A549 (cell line): Measurements from ENCODE around the gene PLBD2. TPM values are rescaled to one million over a fixed set of nuclear protein-coding genes. Genes with fewer than 3 reads are reported as not detected.

Source experiments
- ATAC-seq, 2 experiments: fragments of 200-7000 bp in 1 of 2; fragments of >200 bp in 1 of 2; cut with Nextera tagmentation in 1 of 2; cut with Tn5 transposase in 1 of 2; 3 replicates each; pipeline versions ENCODE4 v1.8.0 to v1.9.1; 2018 to 2020; ENCODE audit warnings: mild to moderate bottlenecking in 1 of 2, moderate library complexity in 1 of 2
- CTCF ChIA-PET: fragments of 300-600 bp; sonication (Branson Sonifier 250); formaldehyde crosslinking; extraction: SDS; loops from one replicate; lab custom pipeline; 2021; ENCODE audit warnings: antibody characterized with exemption, inconsistent platforms; lab: Yijun Ruan, JAX
- POLR2A ChIA-PET: fragments of 350-600 bp; formaldehyde crosslinking; extraction: SDS; loops from one replicate; lab custom pipeline; 2021; ENCODE audit warnings: antibody characterized with exemption, inconsistent platforms; lab: Yijun Ruan, JAX
- DNase-seq, 2 experiments: peaks; one replicate each; pipeline versions ENCODE4 v3.0.0 to v3.0.0-alpha.2; 2011 to 2016; ENCODE audit warnings: low read depth in 1 of 2, low spot score in 1 of 2
- FAIRE-seq: peaks from 2 replicates; lab custom pipeline; 2011; peaks lifted over from hg19 to GRCh38; lab: Jason Lieb, UNC
- H3K27ac ChIP-seq, 2 experiments: fragments of >200 bp; sonication (Bioruptor Twin); formaldehyde crosslinking; 3 replicates each; pipeline ENCODE4 v1.5.1; 2016 to 2017
- H3K4me1 ChIP-seq: fragments of >200 bp; sonication (Bioruptor Twin); formaldehyde crosslinking; 3 replicates; pipeline ENCODE4 v1.6.1; 2016
- H3K4me2 ChIP-seq: fragments of >200 bp; sonication (Bioruptor Twin); formaldehyde crosslinking; 3 replicates; pipeline ENCODE4 v1.6.1; 2016
- H3K4me3 ChIP-seq: fragments of >200 bp; sonication (Bioruptor Twin); formaldehyde crosslinking; 3 replicates; pipeline ENCODE4 v1.5.1; 2016
- H3K9me3 ChIP-seq: fragments of >200 bp; sonication (Bioruptor Twin); formaldehyde crosslinking; 3 replicates; pipeline ENCODE4 v1.6.1; 2016
- CHD4 ChIP-seq: fragments of 200-600 bp; sonication (generic); IDR thresholded peaks from 2 replicates; pipeline ENCODE4 v1.6.1; 2016; ENCODE audit warnings: antibody characterized with exemption, mild to moderate bottlenecking, borderline replicate concordance
- EP300 ChIP-seq, 2 experiments: fragments of >200 bp; sonication (Bioruptor Twin); formaldehyde crosslinking; IDR thresholded peaks; 2 replicates in 1 of 2; 3 replicates in 1 of 2; pipeline ENCODE4 v1.6.1; 2016 to 2017
- FOSL2 ChIP-seq, 2 experiments: fragments of 450-650 bp in 1 of 2; fragments of >200 bp in 1 of 2; sonication (Bioruptor Twin) in 1 of 2; formaldehyde crosslinking; IDR thresholded peaks; 2 replicates each; pipeline versions ENCODE4 v1.5.0 to v1.6.1; 2016 to 2020; ENCODE audit warnings: mild to moderate bottlenecking in 1 of 2, moderate library complexity in 1 of 2
- FOXS1 ChIP-seq: fragments of 250-450 bp; sonication (Bioruptor Pico); IDR thresholded peaks from 2 replicates; pipeline ENCODE4 v1.5.0; 2020; ENCODE audit warnings: mild to moderate bottlenecking, moderate library complexity
- HDAC2 ChIP-seq: fragments of 200-600 bp; sonication (generic); IDR thresholded peaks from 2 replicates; pipeline ENCODE4 v1.6.1; 2016
- HEYL ChIP-seq: fragments of 250-450 bp; sonication (Bioruptor Pico); IDR thresholded peaks from 2 replicates; pipeline ENCODE4 v1.8.0; 2021; ENCODE audit warnings: mild to moderate bottlenecking, moderate library complexity
- HOXB13 ChIP-seq: fragments of 250-450 bp; sonication (Bioruptor Pico); IDR thresholded peaks from 2 replicates; pipeline ENCODE4 v1.5.0; 2020; ENCODE audit warnings: low read depth, mild to moderate bottlenecking, moderate library complexity
- KDM5A ChIP-seq: fragments of 200-600 bp; sonication (generic); IDR thresholded peaks from 2 replicates; pipeline ENCODE4 v1.6.1; 2016; ENCODE audit warnings: antibody characterized with exemption, mild to moderate bottlenecking
- MAFK ChIP-seq: fragments of 450-650 bp; IDR thresholded peaks from 2 replicates; pipeline ENCODE4 v1.6.1; 2014; ENCODE audit not compliant: partially characterized antibody
- MAZ ChIP-seq: fragments of 150-350 bp; IDR thresholded peaks from 2 replicates; pipeline ENCODE4 v1.6.1; 2014; ENCODE audit warnings: antibody characterized with exemption, low read depth, low read length, borderline replicate concordance
- POLR2AphosphoS2 ChIP-seq: conservative IDR thresholded peaks from 2 replicates; pipeline ENCODE4 v1.6.1; 2012; ENCODE audit warnings: low read length, improper control_type of control experiment, inconsistent platforms
- RARB ChIP-seq: fragments of 250-450 bp; sonication (Bioruptor Pico); IDR thresholded peaks from 2 replicates; pipeline ENCODE4 v1.8.0; 2021; ENCODE audit warnings: mild to moderate bottlenecking, moderate library complexity
- SMC3 ChIP-seq: fragments of >200 bp; sonication (Bioruptor Twin); formaldehyde crosslinking; IDR thresholded peaks from 3 replicates; pipeline ENCODE4 v1.6.1; 2018; ENCODE audit warnings: inconsistent platforms
- WGBS: methylation state at CpG from one replicate; pipeline ENCODE4 v1.1.6; 2017; ENCODE audit errors: missing lambda C conversion rate; 5-methylcytosine and 5-hydroxymethylcytosine counted together
- polyA plus RNA-seq, 4 experiments: library from polyadenylated mRNA; depleted of rRNA in 3 of 4; stranded (reverse); fragments of >200 nt; fragmentation: RNase III in 1 of 4; extraction: RNeasy Plus Mini Kit Qiagen cat#74134 plus additional on column Dnase treatment in 1 of 4; gene quantifications; 2 replicates in 3 of 4; 3 replicates in 1 of 4; pipeline ENCODE4 v1.2.3, GENCODE V29; 2011 to 2017
- TF ChIP-seq, protein P1 (sequence below): fragments of >200 bp; sonication (Bioruptor Twin); formaldehyde crosslinking; IDR thresholded peaks from 3 replicates; pipeline ENCODE4 v1.5.1; 2016
- TF ChIP-seq, protein P2 (sequence below): fragments of 250-450 bp; sonication (Bioruptor Pico); IDR thresholded peaks from 2 replicates; pipeline ENCODE4 v1.5.0; 2020; ENCODE audit warnings: low read depth, mild to moderate bottlenecking, moderate library complexity
- TF ChIP-seq, protein P3 (sequence below): IDR thresholded peaks from 2 replicates; pipeline ENCODE4 v1.6.1; 2012

Gene PLBD2
- polyA plus RNA-seq, 2 of the 4 experiments (the other 2 are of a cell fraction), result 13.2 to 25.9 TPM

GRCh38 chr12:113400362-113400761 lies 42.0 kb downstream of the PLBD2 start:
- WGBS, result 58% methylated on average over 4 of the region's 4 CpGs
- peaks cover 5% of the 10 kb centered on the region; the same call in 2 of the 3 replicates for H3K4me1 ChIP-seq
- ATAC-seq (no peak), DNase-seq (no peak), FAIRE-seq (no peak)
- no peak overlapping the region for H3K4me2 ChIP-seq
- no peaks in the 10 kb centered on the region for H3K9me3 ChIP-seq
- H3K4me3 ChIP-seq, result no peak overlapping the region
- TF ChIP-seq MAFK (no peak), MAZ (no peak), CHD4 (no peak), RARB (CRISPR knock-in tag) (no peak), FOXS1 (CRISPR knock-in tag) (no peak), FOSL2 (IDR thresholded peaks at IDR 0.05) (no peak), FOSL2 (CRISPR knock-in tag; IDR thresholded peaks at IDR 0.05) (no peak), HEYL (CRISPR knock-in tag) (no peak), EP300 (IDR thresholded peaks at IDR 0.05) (no peak), HDAC2 (no peak)
- TF ChIP-seq, protein P1, sequence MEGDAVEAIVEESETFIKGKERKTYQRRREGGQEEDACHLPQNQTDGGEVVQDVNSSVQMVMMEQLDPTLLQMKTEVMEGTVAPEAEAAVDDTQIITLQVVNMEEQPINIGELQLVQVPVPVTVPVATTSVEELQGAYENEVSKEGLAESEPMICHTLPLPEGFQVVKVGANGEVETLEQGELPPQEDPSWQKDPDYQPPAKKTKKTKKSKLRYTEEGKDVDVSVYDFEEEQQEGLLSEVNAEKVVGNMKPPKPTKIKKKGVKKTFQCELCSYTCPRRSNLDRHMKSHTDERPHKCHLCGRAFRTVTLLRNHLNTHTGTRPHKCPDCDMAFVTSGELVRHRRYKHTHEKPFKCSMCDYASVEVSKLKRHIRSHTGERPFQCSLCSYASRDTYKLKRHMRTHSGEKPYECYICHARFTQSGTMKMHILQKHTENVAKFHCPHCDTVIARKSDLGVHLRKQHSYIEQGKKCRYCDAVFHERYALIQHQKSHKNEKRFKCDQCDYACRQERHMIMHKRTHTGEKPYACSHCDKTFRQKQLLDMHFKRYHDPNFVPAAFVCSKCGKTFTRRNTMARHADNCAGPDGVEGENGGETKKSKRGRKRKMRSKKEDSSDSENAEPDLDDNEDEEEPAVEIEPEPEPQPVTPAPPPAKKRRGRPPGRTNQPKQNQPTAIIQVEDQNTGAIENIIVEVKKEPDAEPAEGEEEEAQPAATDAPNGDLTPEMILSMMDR, result no peak
- no peak overlapping the region for H3K27ac ChIP-seq
- ChIA-PET POLR2A (no interaction called here), CTCF (interaction anchor here (0.6 to 2.2 kb wide), 2 partner anchors 25 to 324 kb away, joined by 3 to 11 read pairs; no protein-coding TSS in a partner anchor)

DNA sequence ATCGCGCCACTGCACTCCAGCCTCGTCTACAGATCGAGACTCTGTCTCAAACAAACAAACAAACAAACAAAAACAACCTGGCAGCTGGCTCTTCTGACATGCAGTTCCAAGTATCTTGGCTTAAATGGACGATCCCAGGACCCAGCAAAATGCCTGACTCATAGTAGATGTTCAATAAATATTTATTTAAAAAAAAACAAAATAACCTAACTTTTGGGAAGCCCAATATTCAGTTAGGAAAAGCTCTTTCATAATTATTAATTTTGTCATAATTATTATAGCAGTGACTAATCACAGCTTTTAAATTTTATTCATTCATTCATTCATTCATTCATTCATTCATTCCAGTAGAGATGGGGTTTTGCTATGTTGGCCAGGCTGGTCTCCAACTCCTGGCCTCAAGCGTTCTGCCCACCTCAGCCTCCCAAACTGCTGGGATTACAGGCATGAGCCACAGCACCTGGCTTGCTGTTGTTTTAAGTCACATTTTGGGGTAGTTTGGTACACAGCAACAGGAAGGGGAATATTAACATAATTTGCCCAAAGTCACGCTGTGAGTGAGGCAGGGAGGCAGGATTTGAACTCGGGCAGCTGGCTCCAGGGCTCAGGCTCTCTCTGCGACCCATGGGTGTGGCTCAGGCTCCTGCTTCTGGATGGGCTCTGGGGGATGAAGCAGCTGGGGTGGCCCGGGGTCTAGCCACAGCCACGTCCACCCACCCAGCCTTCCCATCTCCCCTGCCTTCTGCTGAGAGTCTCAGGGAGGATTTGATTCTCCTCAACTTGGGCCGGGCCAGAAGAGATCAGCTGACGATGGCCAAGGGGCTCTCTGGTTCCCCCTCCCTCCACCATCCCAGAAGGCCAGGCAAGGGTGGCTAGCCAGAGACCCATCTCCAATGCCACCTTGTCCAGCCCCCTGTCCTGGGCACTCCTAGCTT lies 42.9 kb downstream of the PLBD2 start:
- Histone ChIP-seq H3K4me1 (peaks cover 5% of the 10 kb centered on the region; the same call in 2 of the 3 replicates), H3K9me3 (no peaks in the 10 kb centered on the region), H3K27ac (peak overlapping the region in 1 of 2 experiments; percentile 50; a peak in 1 of 6 replicates), H3K4me3 (no peak overlapping the region), H3K4me2 (no peak overlapping the region)
- ATAC-seq, result no peak
- WGBS, result 67% methylated on average over 13 of the region's 13 CpGs
- FAIRE-seq, result no peak
- POLR2A ChIA-PET, result no interaction called here
- CTCF ChIA-PET, result interaction anchor here (0.6 to 4.6 kb wide), 4 partner anchors 24 to 61 kb away, joined by 3 to 16 read pairs (median 8); no protein-coding TSS in a partner anchor
- TF ChIP-seq SMC3 (no peak), HDAC2 (no peak), FOSL2 (IDR thresholded peaks at IDR 0.05) (no peak), FOSL2 (CRISPR knock-in tag; IDR thresholded peaks at IDR 0.05) (no peak), POLR2AphosphoS2 (no peak), KDM5A (no peak), HOXB13 (no peak)
- TF ChIP-seq, protein P1, result no peak
- TF ChIP-seq, protein P2, sequence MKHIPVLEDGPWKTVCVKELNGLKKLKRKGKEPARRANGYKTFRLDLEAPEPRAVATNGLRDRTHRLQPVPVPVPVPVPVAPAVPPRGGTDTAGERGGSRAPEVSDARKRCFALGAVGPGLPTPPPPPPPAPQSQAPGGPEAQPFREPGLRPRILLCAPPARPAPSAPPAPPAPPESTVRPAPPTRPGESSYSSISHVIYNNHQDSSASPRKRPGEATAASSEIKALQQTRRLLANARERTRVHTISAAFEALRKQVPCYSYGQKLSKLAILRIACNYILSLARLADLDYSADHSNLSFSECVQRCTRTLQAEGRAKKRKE, result no peak
- TF ChIP-seq, protein P3, sequence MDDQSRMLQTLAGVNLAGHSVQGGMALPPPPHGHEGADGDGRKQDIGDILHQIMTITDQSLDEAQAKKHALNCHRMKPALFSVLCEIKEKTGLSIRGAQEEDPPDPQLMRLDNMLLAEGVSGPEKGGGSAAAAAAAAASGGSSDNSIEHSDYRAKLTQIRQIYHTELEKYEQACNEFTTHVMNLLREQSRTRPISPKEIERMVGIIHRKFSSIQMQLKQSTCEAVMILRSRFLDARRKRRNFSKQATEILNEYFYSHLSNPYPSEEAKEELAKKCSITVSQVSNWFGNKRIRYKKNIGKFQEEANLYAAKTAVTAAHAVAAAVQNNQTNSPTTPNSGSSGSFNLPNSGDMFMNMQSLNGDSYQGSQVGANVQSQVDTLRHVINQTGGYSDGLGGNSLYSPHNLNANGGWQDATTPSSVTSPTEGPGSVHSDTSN, result no peak
- DNase-seq, result no peak
